HG02763 (cell line): Measurements from ENCODE around the gene SELENOV.

ENCODE experiments used
- ATAC-seq: cut with Tn5 transposase; IDR thresholded peaks from one replicate; pipeline ENCODE4 v1.9.1; 2021; ENCODE audit warnings: mild to moderate bottlenecking, moderate library complexity; ENCODE audit not compliant: unreplicated experiment

The SELENOV gene

DNA sequence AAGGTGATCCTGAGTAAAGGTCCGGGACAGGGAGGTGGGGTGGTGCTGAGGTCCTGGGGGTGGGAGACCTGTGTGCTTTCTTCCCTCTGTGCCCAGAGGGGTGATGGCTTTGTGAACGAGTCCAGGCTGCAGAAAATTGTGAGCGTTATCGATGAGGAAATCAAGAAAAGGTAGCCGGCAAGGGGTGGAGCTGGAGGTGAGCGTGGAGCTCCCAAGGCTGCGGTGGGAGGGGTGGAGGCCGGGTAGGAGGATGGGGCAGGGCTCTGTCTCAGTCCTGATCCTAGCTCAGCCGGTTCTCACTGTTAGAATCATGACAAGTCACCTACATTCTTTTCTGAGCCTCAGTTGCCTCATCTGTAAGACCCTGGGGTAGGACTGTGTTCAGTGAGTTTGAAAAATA, 4.0 kb downstream of the SELENOV start:
- no peak for ATAC-seq

DNA sequence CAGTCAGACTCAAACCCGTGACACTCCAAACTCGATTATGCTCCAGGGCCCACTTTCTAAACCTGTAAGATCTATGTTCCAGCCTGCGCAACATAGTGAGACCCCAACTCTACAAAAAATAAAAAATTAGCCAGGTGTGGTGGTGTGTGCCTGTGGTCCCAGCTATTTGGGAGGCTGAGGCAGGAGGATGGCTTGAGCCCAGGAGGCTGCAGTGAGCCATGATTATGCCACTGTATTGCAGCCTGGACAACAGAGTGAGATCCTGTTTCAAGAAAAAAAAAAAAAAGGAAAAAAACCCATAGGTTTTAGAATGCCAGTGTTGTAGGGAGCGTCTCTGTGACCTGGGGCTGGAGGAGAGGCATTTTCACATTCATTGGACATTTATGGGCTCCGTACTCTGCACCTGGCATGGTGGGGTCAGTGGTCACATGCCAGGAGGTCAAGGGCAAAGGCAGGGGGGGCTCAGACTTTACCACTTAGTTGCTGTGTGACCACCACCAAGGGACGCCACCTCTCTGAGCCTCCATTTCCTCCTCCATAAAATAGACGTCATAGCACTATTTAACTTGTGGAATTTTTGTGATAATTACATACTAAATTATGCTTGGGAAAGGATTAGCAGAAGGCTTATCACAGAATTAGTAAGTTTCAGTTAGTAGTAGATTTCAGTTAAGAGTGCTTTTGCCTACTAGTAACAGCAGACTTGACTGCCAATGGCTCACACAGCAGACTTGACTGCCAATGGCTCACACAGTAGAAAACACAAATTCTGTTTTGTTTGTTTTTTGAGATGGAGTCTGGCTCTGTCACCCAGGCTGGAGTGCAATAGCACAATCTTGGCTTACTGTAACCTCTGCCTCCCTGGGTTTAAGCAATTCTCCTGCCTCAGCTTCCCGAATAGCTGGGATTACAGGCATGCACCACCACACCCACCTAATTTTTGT, 5.9 kb downstream of the SELENOV start:
- ATAC-seq: no peak

DNA sequence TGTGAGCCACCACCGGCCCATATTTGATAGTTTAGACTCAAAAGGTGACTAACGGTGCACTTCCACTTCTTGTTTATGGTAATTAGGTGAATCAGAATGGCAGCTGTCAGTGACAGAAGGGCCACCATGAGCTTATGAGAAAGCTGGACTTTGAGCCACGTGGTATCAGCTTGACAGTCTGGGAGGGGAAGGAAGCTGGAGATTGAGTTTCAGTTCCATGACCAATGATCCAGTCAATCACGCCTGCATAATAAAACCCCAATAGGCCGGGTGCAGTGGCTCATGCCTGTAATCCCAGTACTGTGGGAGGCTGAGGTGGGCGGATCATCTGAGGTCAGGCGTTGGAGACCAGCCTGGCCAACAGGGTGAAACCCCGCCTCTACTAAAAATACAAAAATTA, 9.6 kb downstream of the SELENOV start:
- no peak for ATAC-seq

DNA sequence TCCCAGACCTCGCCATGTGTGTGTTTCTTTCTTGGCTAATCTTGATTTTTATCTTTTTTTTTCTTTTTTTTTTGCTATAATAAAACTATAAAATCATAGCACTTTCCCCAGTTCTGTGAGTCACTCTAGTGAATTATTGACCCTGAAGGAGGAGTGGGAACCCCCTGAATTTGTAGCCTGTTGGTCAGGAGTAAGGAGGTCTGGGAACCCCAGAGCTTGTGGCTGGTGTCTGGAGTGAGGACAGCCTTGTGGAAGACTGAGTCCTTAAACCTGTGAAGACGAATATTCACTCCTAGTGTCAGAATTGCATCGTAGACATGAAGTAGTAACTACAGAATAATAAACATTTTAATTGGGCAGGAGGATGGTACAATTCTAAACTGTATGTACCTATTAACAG, 10.3 kb downstream of the SELENOV start:
- no peak for ATAC-seq

DNA sequence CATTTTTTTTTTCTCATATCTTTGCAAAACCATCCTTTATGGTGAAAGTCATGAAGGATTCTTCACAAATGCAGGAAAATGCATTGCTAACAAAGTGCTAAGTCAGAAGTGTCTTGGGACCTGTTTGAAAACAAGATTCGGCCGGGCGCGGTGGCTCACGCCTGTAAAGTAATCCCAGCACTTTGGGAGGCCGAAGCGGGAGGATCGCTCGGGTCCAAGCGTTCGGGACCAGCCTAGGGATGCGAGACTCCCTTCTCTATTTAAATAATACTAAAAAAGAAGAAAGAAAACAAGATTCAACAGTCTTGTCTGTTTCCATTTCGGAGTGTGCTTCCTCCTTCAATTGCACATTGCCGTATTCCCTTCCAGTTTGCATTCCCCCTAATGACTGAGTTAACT, 16.9 kb downstream of the SELENOV start:
- ATAC-seq: no peak

DNA sequence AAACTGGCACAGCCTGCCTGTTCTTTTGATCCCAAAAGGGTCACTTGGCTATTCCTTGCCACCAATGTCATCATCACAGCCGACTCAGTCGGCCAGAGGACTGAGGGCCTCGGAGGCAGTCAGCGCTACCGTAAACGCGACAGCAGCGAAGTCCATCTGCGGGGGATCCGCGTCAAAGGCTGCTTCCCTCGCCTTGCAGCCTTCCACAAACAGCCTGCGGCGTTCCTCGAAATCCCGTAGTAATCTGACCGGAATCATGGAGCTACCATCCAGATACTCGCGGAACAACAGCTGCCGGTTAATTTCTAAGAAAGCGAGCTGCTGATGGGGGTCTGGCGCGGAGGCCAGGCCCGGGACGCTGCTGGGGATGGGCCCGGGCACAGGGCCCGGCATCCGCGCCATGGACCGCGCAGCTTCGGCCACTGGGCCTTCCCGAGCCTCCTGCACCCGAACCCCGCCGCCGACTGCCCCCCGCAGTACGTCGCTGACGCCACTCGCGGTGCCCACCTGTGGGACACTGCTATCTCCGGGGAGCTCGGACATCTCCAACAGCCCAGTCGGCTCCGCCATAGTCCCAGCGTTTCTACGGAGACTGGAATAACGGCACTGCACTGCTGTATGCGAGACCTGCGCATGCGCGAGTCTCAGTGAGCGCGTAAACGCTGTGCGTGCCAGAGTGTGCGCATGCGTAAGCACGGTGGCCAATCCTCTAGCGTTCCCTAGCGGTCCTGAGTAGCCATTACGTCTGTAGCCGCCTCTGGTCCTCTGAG, 17.5 kb downstream of the SELENOV start, which contains the start of gene EID2B:
Gene EID2B (minus strand): TSS at position 620 of the 770 bp plus-strand sequence. CDS start 50 bp downstream, at position 570.
- ATAC-seq: peak; percentile 90

DNA sequence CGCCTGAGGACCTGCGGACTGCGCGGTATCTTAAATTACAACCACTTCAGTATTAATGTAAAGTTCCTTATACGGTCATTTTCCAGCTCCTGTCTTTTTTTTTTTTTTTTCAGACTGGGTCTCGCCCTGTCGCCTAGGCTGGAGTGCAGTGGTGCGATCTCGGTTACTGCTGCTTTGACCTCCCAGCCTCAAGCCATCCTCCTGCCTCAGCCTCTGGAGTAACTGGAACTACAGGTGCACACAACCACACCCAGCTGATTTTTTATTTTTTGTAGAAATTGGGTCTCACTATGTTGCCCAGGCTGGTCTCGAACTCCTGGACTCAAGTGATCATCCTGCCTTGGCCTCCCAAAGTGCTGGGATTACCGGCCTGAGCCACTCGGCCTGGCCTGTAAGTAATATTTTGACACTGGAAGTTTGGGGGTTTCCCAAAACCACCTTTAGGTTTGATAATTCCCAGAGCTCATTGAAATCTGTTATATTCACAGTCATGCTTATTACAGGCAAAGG, 18.1 kb downstream of the SELENOV start:
- no peak for ATAC-seq

DNA sequence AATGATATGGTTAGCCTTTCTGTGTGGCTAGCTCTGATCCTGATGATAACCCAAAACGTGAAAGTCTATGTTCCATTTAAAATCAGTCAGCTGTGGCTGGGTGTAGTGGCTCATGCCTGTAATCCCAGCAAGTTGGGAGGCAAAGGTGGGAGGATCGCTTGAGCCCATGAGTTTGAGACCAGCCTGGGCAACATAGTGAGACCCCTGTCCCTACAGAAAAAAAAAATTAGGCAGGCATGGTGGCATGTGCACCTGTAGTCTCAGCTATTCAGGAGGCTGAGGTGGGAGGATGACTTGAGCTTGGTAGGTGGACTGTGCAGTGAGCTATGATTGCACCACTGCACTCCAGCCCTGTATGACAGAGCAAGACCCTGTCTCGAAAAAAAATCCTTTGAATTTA, 18.9 kb downstream of the SELENOV start:
- no peak for ATAC-seq

DNA sequence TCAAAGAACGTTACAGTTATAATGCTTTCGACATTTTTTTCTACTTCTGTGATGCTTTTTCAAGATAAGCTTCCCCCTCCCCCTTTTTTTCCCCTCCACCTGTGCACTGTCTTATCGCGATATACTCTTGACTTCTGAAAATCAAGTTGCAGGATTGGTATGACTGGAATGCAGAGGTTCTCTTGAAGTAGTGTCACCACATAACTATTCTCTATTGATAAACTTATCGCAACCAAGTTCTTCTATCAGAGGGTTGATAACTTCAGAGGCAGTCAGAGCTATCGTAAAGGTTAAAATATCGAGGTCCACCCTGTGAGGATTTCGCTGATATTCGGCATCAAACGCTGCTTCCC, 24.2 kb downstream of the SELENOV start:
- ATAC-seq: no peak

DNA sequence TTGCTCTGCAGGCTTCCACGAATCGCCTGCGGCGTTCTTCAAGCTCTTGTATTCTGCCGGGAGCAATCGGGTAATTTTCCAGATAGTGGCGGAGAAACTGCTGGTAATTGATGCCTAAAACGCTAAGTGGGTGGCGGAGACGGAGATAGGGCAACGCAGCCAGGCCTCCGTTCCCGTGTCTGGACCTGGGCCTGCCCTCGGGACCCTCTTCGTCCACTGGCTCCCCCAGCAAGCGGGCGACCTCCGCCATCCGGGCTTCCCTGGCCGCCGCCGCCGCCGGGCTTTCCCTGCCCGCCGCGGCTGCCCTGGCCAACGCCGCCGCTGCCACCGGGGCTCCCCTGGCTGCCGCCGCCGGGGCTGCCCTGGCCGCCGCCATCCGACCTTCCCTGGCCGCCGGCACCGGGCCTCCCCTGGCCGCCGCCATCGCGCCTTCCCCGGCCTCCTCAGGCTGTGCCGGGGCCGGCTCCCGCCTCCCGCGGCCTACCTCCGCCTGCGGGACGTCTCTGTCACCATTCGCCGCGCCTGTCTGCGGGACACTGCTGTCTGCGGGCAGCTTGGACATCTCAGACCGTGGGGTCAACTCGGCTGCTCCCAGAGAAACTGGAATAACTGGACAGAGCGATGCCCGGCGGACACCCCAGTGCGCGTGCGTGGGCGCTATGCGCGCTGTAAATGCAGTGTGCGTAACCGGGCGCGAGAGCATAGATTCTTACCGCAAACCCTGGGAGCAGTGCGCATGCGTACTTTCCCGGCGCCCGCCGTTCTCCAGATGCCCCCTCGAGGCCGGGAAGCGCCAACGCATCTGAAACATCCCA, 24.8 kb downstream of the SELENOV start, which contains the start of gene EID2:
Gene EID2 (minus strand): TSS at position 644 of the 815 bp plus-strand sequence. CDS start 82 bp downstream, at position 562.
- peak; percentile 92 for ATAC-seq

DNA sequence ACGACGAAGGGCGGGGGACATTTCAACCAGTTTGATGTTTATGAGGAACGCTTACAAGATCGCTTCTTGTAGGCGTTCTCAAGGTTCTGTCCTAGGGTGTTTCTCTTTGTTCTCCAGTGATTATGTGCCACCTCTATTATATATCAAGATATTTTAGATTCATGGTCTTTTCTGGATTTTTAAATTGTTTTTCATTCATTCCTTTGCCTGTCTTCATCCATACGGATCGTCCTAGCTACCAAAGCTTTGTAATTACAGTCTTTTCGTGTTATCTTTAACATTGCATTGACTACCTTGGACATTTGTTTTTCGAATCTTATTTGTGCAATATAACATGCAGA, 25.4 kb downstream of the SELENOV start:
- ATAC-seq: no peak

DNA sequence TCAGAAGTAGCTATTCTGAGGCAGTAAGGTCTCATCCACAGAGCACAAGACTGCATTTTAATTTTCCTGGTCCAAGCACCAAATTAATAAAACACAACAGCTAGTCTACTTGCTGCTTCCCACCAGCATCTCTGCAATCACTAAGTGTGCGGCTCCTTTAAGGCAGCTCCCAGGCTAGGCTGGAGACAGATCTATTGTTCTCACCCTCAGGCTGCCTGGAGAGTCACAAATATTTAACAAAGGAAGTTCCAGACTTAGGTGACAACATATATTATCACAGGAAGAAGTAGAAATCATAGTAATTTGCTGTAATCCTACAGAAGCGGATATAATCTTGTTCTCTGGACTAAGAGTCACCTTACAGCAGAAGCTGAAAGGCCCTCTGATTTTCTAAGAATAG, 27.3 kb downstream of the SELENOV start:
- no peak for ATAC-seq

DNA sequence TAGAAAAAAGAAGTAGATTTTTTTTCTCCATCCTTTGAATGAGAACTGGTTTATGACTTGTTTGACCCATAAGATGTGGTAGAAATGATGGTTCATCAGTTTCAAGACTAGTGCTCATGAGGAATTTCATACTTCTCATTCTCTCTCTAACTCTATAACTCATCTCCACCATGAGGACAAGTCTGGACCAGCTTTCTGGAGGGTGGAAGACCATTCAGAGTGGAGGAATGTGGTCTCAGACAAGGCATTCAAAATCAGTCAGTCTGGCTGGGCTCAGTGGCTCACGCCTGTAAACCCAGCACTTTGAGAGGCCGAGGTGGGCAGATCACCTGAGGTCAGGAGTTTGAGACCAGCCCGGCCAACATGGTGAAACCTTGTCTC, 28.5 kb downstream of the SELENOV start:
- ATAC-seq: no peak

DNA sequence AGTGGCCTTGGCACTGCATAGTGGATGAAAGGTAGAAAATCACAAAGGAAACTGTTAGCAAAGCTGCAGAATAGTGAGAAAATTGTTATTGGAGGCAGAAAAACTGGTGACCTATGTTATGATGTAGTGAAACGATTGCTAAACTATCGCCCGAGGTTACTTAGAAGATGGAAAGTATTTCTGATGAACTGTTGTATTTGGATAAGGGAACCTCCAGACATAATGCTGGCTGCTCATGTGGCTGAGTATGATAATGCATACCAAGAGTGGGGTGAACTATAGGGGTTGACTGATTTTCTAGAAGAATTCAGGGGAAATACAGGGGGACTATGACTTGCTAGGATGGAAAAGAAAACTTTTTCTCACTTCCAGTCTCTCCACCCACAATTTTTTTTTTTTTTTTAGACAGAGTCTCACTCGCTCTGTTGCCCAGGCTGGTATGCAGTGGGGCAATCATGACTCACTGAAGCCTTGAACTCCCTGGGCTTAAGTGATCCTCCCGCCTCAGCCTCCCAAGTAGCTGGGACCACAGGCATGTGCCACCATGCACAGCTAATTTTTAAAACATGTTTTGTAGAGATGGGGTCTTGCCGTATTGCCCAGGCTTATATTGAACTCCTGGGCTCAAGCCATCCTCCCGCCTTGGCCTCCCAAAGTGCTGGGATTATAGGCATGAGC, 29.4 kb downstream of the SELENOV start:
- no peak for ATAC-seq

DNA sequence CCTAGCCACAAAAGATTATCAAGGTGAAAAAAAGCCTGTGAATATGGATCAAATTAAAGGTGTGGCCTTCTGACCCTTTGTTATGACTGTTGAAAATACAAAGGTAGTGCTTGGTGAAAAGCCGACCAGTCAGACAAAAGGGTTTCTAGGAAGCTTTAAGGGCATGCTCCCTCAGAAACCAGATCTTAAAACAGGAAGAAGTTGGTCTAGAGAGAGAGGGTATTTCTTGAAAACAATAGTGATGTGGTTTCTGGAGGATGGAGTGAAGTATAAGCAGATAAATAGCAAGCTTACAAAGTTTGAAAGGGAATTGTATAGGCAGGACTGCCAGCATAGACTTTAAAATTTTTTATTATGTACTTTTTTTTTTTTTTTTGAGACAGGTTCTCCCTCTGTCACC, 30.0 kb downstream of the SELENOV start:
- no peak for ATAC-seq

DNA sequence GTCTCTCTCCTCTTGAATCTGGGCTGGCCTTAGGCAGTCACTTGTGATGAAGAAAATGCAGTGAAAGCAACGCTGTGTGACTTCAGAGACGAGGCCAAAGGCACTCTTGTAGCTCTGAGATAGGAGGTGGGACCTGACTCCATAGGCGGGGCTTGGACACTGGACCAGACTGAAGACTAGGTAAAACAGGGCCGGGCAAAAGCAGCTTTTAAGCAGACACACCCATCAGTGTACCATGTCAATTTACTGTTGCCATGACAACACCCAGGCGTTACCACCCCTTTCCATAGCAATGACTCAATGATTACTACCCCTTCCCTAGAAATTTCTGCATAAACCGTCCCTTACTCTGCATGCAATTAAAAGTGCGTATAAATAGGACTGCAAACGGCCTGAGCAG, 31.7 kb downstream of the SELENOV start:
- no peak for ATAC-seq

DNA sequence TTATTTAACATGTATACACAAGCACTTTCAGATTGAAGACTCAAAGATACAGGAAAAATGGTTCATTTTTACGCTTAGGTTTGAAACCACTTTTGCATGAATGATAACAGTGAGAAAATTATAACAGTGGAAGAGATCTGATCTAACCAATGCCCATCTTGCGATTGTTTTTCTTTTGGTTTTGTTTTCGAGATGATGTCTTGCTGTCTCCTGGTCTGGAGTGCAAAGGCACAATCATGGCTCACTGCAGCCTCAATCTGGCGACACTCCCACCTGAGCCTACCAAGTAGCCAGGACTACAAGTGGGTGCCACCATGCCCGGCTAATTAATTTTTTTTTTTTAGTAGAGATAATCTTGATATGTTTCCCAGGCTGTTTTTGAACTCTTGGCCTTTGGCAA, 35.3 kb downstream of the SELENOV start:
- no peak for ATAC-seq

DNA sequence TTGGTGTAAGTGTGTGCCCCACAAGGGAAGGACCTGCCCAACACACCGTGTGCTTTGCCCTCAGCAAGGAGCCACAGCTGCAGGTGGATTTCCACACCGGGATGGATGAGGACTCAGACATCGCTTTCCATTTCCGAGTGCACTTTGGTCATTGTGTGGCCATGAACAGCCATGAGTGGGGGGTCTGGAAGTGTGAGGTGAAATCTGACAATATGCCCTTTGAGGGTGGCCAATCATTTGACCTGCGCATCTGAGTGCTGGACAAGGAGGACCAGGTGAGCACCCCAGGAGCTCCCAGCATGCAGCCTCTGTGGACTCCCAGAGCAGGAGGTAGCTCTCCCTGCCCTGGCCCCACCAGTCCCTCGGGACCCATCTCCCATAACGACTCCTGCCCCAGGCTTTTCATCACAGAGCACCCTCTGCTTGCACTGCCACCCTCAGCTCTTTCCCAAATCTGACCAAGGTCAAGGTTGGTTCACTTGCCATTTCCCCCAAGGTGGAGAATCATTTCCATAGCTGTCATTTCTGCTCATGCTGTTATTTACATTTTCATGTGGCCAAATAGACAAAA, 38.2 kb downstream of the SELENOV start:
- no peak for ATAC-seq

DNA sequence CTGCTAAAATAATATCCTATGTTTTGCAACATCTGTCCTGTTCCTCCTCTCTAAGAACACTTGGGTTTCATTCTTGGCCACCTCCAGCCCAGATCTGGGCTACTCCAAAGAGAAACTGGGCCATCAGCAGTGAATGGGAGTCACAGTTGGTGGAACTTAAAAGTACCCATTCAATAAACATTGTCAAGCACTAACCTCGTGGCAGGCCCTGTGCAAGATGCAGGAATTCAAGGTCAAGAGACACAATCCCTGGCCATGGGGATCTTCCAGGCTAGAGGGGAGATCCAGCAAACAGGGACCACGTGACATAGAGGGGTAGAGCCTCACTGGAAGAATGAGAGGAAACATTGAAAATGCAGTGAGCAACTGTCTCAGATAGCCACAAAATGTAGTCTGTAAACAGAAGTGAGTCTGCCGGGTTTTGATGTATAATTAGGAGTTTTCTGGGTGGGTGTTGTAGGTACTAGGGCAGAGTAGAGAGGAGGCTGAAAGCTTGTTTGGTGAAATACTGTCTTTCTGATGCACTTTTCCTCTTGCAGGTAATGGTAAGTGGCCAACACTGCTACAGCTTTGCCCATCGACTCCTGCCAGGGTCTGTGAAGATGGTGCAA, 39.9 kb downstream of the SELENOV start:
- ATAC-seq: no peak

DNA sequence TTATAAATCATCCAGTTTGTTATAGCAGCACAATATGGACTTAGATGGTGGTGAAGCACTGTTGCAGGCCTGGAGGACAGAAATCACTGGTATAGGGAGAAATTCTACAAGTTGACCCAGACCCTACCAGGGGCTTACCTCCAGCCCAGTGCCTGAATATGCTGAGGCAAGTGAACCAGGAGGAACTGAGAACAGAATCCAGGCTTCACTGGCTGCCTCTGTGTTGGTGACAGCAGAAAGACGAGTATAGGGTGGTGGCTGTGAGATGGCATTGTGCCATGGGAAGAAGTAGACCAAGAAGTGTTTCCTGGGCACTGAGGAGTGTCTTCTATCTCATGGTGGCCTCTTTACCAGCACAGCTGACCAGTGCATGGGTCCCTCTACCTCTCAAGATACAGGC, 40.9 kb downstream of the SELENOV start:
- no peak for ATAC-seq
